Bone marrow (tissue), 2 donors: ENCODE results near the gene ACOT12.
A peak's percentile ranks its signal among the peaks of the same experiment; 100 is the strongest.
"Not testable (repeated sequence)": the region's sequence is repeated elsewhere in the genome, so short reads cannot be mapped to it uniquely, and the experiment has no call there.

Source experiments
- DNase-seq, 2 donors: peaks; one replicate each; lab custom pipeline; 2025; lab: John Stamatoyannopoulos, UW

Gene ACOT12

GRCh38 chr5:81393783-81394718 is at the start of gene ACOT12:
Gene ACOT12 (minus strand): TSS chr5:81394134. CDS start chr5:81394114, 20 bp downstream.
- no peak for DNase-seq

DNA sequence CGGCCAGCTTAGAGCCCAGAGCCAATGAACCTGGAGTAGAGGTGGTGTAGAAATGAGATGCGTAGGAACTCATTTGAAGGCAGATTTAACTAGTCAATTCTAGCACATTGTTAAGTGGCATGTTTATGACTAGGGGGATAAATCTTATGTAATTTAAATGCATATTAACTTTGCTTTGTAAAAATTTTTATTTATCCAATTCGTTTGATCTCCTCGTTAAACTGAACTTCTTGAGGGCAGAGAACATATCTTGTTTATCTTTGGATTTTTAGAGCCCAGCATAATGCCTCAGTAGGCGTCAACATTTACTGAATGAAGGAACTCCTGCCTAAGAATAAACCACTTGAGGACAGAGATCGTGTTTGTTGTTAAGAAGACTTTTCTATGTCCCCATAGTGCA is 41.1 kb upstream of the ACOT12 start:
- DNase-seq, result no peak

DNA sequence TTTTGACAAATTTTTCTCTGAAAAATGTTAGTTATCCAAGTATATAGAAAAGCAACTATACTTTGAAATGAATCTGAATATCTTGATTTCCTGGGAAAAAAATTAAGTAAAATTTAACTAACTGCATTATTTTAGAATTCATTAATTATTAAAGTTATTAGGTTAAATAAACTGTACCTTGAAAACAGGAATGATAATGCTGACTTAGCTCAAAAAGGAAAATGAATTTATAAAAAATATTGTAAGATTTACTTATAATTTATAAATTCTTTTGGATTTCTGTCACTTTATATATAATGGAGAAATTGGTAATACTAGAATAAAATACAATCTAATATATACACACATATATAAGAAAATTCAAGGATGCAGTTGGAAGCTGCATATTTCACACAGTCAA is 36.1 kb upstream of the ACOT12 start:
- no peak for DNase-seq

DNA sequence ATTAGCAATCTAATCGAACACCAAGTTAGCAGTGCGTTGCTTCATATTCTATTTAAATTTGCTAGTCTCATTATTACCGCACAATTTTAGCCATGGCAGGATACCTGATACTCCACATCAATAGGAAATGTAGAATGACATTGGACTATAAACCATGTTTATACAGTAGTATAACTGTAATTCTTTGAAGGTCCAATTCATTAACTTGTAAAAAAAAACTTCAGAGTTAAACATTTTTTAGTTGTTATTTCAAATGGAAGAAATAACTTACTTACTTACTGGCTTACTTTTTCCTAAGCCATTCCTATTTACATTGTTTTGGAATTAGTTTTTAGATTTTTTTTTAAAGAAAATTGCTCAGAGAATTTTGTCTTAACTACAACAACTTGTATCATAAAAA is 35.4 kb upstream of the ACOT12 start:
- no peak for DNase-seq

GRCh38 chr5:81428861-81429260 is 34.9 kb upstream of the ACOT12 start:
- DNase-seq, result no peak

DNA sequence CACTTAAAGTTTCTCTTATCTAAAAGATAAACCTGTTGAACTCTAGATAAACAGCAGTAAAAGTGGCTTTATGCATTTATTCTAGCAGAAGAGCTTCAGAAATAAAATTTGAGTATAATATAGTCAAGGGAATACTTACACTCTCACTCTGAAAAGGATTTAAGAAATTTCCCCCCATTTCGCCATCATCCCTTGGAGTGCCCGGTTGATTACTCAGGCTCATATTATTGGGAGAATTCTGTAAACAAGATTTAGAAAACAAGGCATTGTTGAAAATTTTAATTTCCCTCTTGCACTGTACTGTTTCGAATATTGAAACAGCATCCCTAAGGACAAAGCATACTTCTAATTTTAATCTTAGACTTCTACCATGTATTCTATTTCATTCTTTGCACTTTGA is 34.5 kb upstream of the ACOT12 start:
- no peak for DNase-seq

- DNase-seq, result no peak
These were observed 33.6 kb upstream of the ACOT12 start for GRCh38 chr5:81427566-81427965.

DNA sequence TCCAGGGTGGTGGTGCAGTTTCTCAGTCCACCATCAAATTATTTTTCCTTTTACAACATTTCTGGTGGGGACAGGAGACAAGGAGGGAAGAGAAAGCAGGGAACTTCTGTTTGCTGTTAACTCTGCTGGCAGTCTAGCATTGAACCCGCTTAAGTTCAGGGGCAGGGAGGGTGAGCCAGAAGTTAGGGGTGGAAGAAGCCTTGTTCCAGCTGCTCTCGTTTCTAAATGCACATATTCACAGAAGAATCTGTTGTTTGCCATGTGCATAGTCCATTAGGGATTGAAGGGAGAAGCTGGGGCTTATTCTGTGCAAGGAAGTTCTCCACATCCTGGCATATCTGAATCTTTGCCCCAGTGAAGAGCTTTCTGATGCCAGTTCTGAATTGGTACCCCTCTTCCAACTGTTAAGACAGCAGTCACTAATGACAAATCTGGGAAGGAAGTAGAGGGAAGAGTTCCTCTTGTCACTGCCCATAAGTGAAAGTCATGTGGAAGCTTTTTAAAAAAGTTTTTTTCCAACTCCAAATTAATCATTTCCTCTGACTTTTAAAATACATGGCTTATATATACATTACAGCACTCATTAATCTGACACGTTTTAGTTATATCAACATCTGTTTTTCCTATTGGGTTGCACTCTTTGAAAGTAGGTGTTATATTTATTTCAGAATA is 32.6 kb upstream of the ACOT12 start:
- DNase-seq, result peak in 1 of 2 donors; percentile 17

- DNase-seq, result peak in 1 of 2 donors; percentile 55
These were observed 31.6 kb upstream of the ACOT12 start for GRCh38 chr5:81425569-81425968.

DNA sequence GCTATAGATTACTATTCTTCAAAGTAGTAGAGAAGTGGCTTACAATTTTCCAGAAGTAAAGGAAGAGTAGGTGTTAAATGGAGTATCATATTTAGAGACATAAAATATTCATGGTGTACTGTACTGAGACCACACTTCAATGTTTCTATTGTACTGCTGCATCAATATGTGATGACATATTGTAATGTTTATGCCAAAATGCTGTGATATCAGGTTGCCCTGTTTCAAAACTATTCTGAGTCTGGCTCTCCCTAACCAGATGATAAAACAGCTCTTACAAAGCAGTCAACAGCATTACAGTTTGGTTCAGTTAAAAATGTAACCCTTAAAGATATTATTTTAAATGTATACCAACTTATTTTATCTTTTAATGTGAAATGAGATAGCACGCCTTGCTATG is 30.8 kb upstream of the ACOT12 start:
- no peak for DNase-seq

DNA sequence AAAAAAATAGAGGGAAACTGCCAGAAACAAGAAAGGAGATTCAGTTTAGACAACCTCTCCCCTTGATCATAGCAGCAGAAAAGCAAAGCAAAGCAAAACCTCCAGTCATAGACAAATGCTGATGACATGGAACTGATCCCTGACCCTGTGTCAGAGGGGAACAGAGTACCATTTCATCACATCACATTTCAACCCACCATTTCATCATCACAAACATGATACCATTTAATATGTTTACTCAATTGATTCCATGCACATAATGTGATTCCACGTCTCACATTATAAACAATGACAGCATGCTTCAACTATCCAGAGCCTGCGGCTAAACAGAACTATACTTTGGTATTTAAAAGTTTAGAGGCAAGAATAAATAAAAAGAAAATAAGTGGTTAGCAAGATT is 28.7 kb upstream of the ACOT12 start:
- DNase-seq, result no peak

- peak in 1 of 2 donors; percentile 93 for DNase-seq
These were observed 26.2 kb upstream of the ACOT12 start for GRCh38 chr5:81420039-81420667.

- DNase-seq, result no peak
These were observed 24.7 kb upstream of the ACOT12 start for GRCh38 chr5:81418606-81419005.

DNA sequence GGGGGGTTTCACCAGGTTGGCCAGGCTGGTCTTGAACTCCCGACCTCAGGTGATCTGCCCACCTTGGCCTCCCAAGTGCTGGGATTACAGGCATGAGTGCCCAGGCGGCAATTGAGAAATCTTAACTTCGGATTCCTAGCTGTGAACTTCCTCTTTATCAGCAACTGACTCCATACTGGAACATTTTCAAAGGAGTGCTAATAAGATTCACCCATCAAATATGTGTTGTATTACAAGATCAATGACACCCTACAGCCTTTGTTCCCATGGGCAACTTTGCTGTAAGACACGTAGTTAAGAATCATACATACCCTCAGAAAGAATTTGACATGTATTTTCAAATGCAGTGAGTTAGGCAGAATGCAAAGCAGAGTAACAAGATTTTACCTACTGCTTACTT is 23.1 kb upstream of the ACOT12 start:
- DNase-seq, result no peak

- DNase-seq, result no peak
These were observed 16.0 kb upstream of the ACOT12 start for GRCh38 chr5:81409896-81410295.

- DNase-seq, result no peak
These were observed 15.4 kb upstream of the ACOT12 start for GRCh38 chr5:81409361-81409760.

DNA sequence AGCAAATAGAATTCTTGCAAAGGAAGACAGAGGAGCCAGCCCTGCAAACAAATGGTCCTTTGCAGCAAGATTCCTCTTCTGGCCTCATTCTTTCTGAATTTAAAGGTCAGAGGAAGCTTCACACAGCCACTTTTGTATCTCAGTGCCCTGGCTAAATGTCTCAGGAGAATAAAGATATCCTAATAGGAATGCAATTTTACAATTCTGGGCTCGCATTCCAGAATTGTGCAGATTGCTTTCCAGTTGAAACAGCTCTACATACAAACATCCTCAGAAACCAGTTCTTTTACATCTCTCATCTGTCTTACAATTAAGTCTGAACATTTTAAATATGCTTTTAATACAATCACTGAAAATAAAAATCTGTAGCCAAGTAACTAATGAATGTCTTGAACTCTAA is 14.6 kb upstream of the ACOT12 start:
- DNase-seq, result no peak

GRCh38 chr5:81407811-81408210 is 13.9 kb upstream of the ACOT12 start:
- DNase-seq, result not testable (repeated sequence)

- no peak for DNase-seq
These were observed 11.4 kb upstream of the ACOT12 start for GRCh38 chr5:81405126-81405891.

GRCh38 chr5:81402192-81402930 is 8.4 kb upstream of the ACOT12 start:
- DNase-seq, result no peak

DNA sequence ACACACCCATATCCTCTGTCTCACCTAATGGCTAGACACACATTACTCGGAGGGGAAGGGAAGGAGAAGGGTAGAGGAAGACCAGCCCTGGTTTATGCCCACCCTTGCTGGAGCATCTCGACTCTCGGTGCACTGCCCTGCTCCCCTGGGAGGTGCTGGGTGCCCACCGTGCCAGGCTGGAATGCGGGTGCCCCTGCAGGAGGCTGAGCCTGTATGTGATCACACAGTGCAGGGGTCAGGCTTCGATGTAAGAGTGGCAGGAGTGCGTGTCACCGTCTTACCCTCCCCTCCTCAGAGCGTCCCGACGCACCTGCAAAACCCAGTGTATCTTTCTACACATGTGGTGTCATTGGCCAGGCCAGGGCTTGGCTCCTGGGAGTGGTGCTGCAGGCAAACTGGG is 7.3 kb upstream of the ACOT12 start:
- no peak for DNase-seq
